GM12878 (cell line): ENCODE results near the gene SEMA3B. TPM values are rescaled to one million over a fixed set of nuclear protein-coding genes. Genes with fewer than 3 reads are reported as not detected.
"Not testable (repeated sequence)": the region's sequence is repeated elsewhere in the genome, so short reads cannot be mapped to it uniquely, and the experiment has no call there.

ENCODE experiments used
- ATAC-seq: fragments of 200-7000 bp; cut with Tn5 transposase; 3 replicates; pipeline ENCODE4 v1.9.1; 2020; ENCODE audit warnings: mild to moderate bottlenecking, moderate library complexity
- BruUV-seq: library from RNA; stranded (reverse); fragments of 400-500 nt; replicated peaks from 2 replicates; lab custom pipeline; 2021; lab: Mats Ljungman, UMichigan
- CTCF ChIA-PET: fragments of 300-600 bp; sonication (Branson Sonifier 250); formaldehyde crosslinking; extraction: SDS; loops from one replicate; lab custom pipeline; 2021; ENCODE audit warnings: inconsistent platforms; lab: Yijun Ruan, JAX
- POLR2A ChIA-PET: fragments of 350-600 bp; formaldehyde crosslinking; extraction: SDS; loops from one replicate; lab custom pipeline; 2021; ENCODE audit warnings: inconsistent platforms; lab: Charles Lee
- RAD21 ChIA-PET: fragments of 300-600 bp; sonication (Branson Sonifier 250); formaldehyde crosslinking; loops from one replicate; lab custom pipeline; 2023; ENCODE audit warnings: antibody characterized with exemption; ENCODE audit not compliant: unreplicated experiment; lab: Charles Lee
- SMC1A ChIA-PET: fragments of 300-600 bp; sonication (Branson Sonifier 250); formaldehyde crosslinking; loops from one replicate; lab custom pipeline; 2023; ENCODE audit not compliant: unreplicated experiment, uncharacterized antibody; lab: Charles Lee
- DNase-seq: peaks from one replicate; pipeline ENCODE4 v3.0.0-alpha.2; 2011; ENCODE audit warnings: low read depth, low spot score
- FAIRE-seq: peaks from 3 replicates; lab custom pipeline; 2011; peaks lifted over from hg19 to GRCh38; lab: Jason Lieb, UNC
- H2AFZ ChIP-seq: 2 replicates; pipeline ENCODE4 v1.6.0; 2011; ENCODE audit warnings: low read depth, low read length, control low read depth; ENCODE audit not compliant: control insufficient read depth
- H3K27ac ChIP-seq: 2 replicates; pipeline ENCODE4 v1.5.1; 2011; ENCODE audit warnings: control low read depth; ENCODE audit not compliant: control insufficient read depth, insufficient read depth
- H3K27me3 ChIP-seq, 2 experiments: replicated peaks in 1 of 2; 2 replicates each; pipeline versions ENCODE4 v1.6.0 to v1.6.1; 2011; ENCODE audit warnings: low read length in 1 of 2; ENCODE audit not compliant: control insufficient read depth in 2 of 2, insufficient read depth in 2 of 2
- H3K36me3 ChIP-seq, 2 experiments: 2 replicates each; pipeline ENCODE4 v1.5.1; 2011; ENCODE audit warnings: low read length in 1 of 2; ENCODE audit not compliant: control insufficient read depth in 2 of 2, insufficient read depth in 2 of 2
- H3K4me1 ChIP-seq: 2 replicates; pipeline ENCODE4 v1.6.1; 2011; ENCODE audit warnings: mild to moderate bottlenecking, low read length, moderate library complexity, mixed read lengths; ENCODE audit not compliant: control insufficient read depth, insufficient read depth
- H3K4me2 ChIP-seq: 2 replicates; pipeline ENCODE4 v1.6.0; 2011; ENCODE audit warnings: control low read depth; ENCODE audit not compliant: control insufficient read depth, insufficient read depth
- H3K4me3 ChIP-seq: fragments of 200-600 bp; sonication (generic); 2 replicates; pipeline ENCODE4 v1.5.1; 2016
- H3K79me2 ChIP-seq: 2 replicates; pipeline ENCODE4 v1.6.0; 2011; ENCODE audit warnings: low read length; ENCODE audit not compliant: control insufficient read depth, insufficient read depth
- H3K9ac ChIP-seq: 2 replicates; pipeline ENCODE4 v1.8.0; 2011; ENCODE audit warnings: low read length, control low read depth, mixed read lengths; ENCODE audit not compliant: control insufficient read depth, insufficient read depth
- H3K9me3 ChIP-seq: replicated peaks from 3 replicates; pipeline ENCODE4 v1.5.1; 2011; ENCODE audit warnings: mild to moderate bottlenecking, low read length; ENCODE audit not compliant: control insufficient read depth, insufficient read depth
- H4K20me1 ChIP-seq: 2 replicates; pipeline ENCODE4 v1.6.0; 2011; ENCODE audit not compliant: control insufficient read depth, insufficient read depth
- CREM ChIP-seq: IDR thresholded peaks from 2 replicates; pipeline ENCODE4 v1.6.1; 2014; ENCODE audit warnings: antibody characterized with exemption, low read depth
- IKZF1 ChIP-seq: fragments of 450-650 bp; conservative IDR thresholded peaks from 2 replicates; pipeline ENCODE4 v1.6.1; 2017; ENCODE audit warnings: antibody characterized with exemption, mild to moderate bottlenecking
- SMARCA5 ChIP-seq: fragments of 450-650 bp; IDR thresholded peaks from 2 replicates; pipeline ENCODE4 v1.6.1; 2017; ENCODE audit warnings: mild to moderate bottlenecking
- TCF3 ChIP-seq: IDR thresholded peaks from 2 replicates; pipeline ENCODE4 v1.6.1; 2012; ENCODE audit warnings: low read depth, mild to moderate bottlenecking, low read length, borderline replicate concordance; ENCODE audit not compliant: insufficient read depth
- WGBS: methylation state at CpG from one replicate; pipeline ENCODE4 v1.1.6; 2016; ENCODE audit warnings: low lambda C conversion rate; ENCODE audit not compliant: insufficient replicate concordance, insufficient coverage; ENCODE audit errors: missing lambda C conversion rate; 5-methylcytosine and 5-hydroxymethylcytosine counted together
- in situ Hi-C: fragments of 300-500 bp; cut with MboI; formaldehyde crosslinking; loops from 9 replicates; pipeline ENCODE4 v1.14.3; 2018; ENCODE audit warnings: mixed read lengths
- intact Hi-C: fragments of 100-400 bp; cut with micrococcal nuclease; formaldehyde crosslinking; loops from one replicate; pipeline ENCODE4 v1.14.2; 2022; ENCODE audit not compliant: unreplicated experiment
- polyA plus RNA-seq, 11 experiments: library from polyadenylated mRNA; depleted of rRNA in 4 of 11; unstranded in 6 of 11; stranded (reverse) in 5 of 11; fragments of >200 nt; fragmentation: Nextera tagmentation in 4 of 11; fragmentation: Illumina TruSeq in 1 of 11; extraction: Ambion mirVana in 4 of 11; extraction: Trizol in 1 of 11; gene quantifications; 1 replicate in 1 of 11; 2 replicates in 10 of 11; pipeline versions ENCODE4 v1.2.1 to v1.2.3, GENCODE V29; 2011 to 2016; ENCODE audit warnings: inconsistent platforms in 2 of 11, missing spikeins in 2 of 11, low read depth in 1 of 11
- total RNA-seq, 4 experiments: library from RNA; depleted of rRNA in 3 of 4; stranded (reverse); fragments of >200 nt in 3 of 4; fragmentation: Illumina TruSeq in 1 of 4; extraction: Trizol in 1 of 4; gene quantifications; 2 replicates each; pipeline versions ENCODE4 v1.2.1 to v1.2.3, GENCODE V29; 2013 to 2021
- TF ChIP-seq, protein P1 (sequence below): fragments of 450-650 bp; IDR thresholded peaks from 2 replicates; pipeline ENCODE4 v1.6.1; 2016; ENCODE audit warnings: mild to moderate bottlenecking

SEMA3B gene
- total and polyA plus RNA-seq, 10 of the 15 experiments (the other 5 are each of a cell fraction or from before 2014, with no cell fraction given) = 0.06 to 0.59 (median 0.14) TPM; not detected in 2

DNA sequence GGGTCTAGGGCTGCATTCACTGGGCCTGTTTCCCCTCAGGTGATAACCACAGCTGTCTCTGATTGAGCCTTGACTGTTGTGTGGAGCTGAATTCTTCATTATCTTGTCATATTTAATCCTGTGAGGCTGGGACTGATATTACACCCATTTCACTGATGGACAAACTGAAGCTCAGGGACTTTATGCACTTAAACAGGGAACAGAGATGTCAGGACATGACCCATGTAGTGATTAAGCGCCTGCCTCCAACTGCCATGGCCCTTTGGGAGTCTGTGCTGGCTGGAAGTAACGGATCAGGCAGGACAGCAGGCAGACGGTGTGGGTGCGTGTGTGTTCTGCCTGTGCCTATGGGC is 25.4 kb upstream of the SEMA3B start:
- 99% methylated on average over 4 of the region's 4 CpGs for WGBS
- ATAC-seq (no peak), FAIRE-seq (no peak), DNase-seq (no peak)
- intact Hi-C loops = no loop called here
- Histone ChIP-seq H3K36me3 (peaks cover 6 to 7% of the 10 kb centered on the region in 2 experiments; a peak in 3 of 4 replicates), H3K4me3 (peak overlapping the region; percentile 27; the same call in 1 of the 2 replicates), H3K9ac (peak overlapping the region; percentile 49), H3K4me1 (peaks cover 58% of the 10 kb centered on the region), H3K79me2 (peaks cover 87% of the 10 kb centered on the region), H2AFZ (no peak overlapping the region), H3K27me3 (no peaks in the 10 kb centered on the region), H4K20me1 (peaks cover 19% of the 10 kb centered on the region), H3K9me3 (no peaks in the 10 kb centered on the region), H3K4me2 (peak overlapping the region; percentile 90), H3K27ac (peak overlapping the region; percentile 82)
- RAD21 ChIA-PET = interaction anchor here (0.7 to 5.1 kb wide), 5 partner anchors 8 to 17 kb away, joined by 3 to 36 read pairs (median 3); no protein-coding TSS in a partner anchor
- CTCF ChIA-PET = interaction anchor here (0.9 to 3.6 kb wide), 3 partner anchors 16 to 48 kb away, joined by 5 to 42 read pairs (median 6); no protein-coding TSS in a partner anchor
- no TSS peak for BruUV-seq
- SMC1A ChIA-PET = interaction anchor here (1.0 to 3.2 kb wide), 3 partner anchors 15 to 28 kb away, joined by 4 to 15 read pairs (median 4); no protein-coding TSS in a partner anchor
- no peak for TF ChIP-seq CREM
- TF ChIP-seq SMARCA5 = 0 out of 2 replicates have a peak, but pooled peaks have one; percentile 27
- no peak for TF ChIP-seq IKZF1
- TF ChIP-seq, protein P1, sequence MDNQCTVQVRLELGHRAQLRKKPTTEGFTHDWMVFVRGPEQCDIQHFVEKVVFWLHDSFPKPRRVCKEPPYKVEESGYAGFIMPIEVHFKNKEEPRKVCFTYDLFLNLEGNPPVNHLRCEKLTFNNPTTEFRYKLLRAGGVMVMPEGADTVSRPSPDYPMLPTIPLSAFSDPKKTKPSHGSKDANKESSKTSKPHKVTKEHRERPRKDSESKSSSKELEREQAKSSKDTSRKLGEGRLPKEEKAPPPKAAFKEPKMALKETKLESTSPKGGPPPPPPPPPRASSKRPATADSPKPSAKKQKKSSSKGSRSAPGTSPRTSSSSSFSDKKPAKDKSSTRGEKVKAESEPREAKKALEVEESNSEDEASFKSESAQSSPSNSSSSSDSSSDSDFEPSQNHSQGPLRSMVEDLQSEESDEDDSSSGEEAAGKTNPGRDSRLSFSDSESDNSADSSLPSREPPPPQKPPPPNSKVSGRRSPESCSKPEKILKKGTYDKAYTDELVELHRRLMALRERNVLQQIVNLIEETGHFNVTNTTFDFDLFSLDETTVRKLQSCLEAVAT = no peak
- TF ChIP-seq TCF3 = no peak
- in situ Hi-C loops = no loop called here
- POLR2A ChIA-PET = interaction anchor here (0.6 to 2.3 kb wide), 7 partner anchors 8 to 913 kb away, joined by 3 to 9 read pairs (median 6); partner anchors contain the start of gene GNAI2

DNA sequence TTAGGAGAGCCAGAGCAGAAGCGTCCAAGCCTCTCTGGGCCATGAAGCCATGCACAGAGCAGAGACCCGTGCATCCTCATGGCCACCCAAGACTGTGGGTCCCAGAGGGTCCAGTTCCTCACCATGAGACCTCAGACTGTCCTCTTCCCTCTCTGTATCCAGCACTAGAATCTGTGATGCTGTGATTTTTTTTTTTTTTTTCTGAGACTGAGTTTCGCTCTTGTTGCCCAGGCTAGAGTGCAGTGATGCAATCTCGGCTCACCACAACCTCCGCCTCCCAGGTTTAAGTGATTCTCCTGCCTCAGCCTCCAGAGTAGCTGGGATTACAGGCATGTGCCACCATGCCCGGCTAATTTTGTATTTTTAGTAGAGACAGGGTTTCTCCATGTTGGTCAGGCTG is 24.1 kb upstream of the SEMA3B start:
- H3K27me3 ChIP-seq, FAIRE-seq, SMC1A ChIA-PET, BruUV-seq, H3K9me3 ChIP-seq, DNase-seq, H3K9ac ChIP-seq, H3K27ac ChIP-seq, in situ Hi-C loops, ATAC-seq, H2AFZ ChIP-seq, intact Hi-C loops, H3K4me3 ChIP-seq, H3K4me2 ChIP-seq: not testable (repeated sequence)
- ChIA-PET RAD21 (interaction anchor here (5.1 kb wide), 1 partner anchor 18 kb away, joined by 36 read pairs; no protein-coding TSS in a partner anchor), CTCF (interaction anchor here (0.6 to 3.6 kb wide), 4 partner anchors 9 to 79 kb away, joined by 3 to 42 read pairs (median 3); partner anchors contain the start of gene GNAI2), POLR2A (interaction anchor here (1.7 kb wide), 1 partner anchor 9 kb away, joined by 7 read pairs; the partner anchor contains the start of gene GNAI2)
- peaks cover 58% of the 10 kb centered on the region for H3K4me1 ChIP-seq
- H3K36me3 ChIP-seq = peaks cover 11 to 12% of the 10 kb centered on the region in 2 experiments; a peak in 3 of 4 replicates
- H4K20me1 ChIP-seq = peaks cover 23% of the 10 kb centered on the region
- WGBS = 91% methylated on average over 6 of the region's 6 CpGs
- peaks cover 86% of the 10 kb centered on the region for H3K79me2 ChIP-seq
